ENCODE data around the gene CYFIP2.

DNA sequence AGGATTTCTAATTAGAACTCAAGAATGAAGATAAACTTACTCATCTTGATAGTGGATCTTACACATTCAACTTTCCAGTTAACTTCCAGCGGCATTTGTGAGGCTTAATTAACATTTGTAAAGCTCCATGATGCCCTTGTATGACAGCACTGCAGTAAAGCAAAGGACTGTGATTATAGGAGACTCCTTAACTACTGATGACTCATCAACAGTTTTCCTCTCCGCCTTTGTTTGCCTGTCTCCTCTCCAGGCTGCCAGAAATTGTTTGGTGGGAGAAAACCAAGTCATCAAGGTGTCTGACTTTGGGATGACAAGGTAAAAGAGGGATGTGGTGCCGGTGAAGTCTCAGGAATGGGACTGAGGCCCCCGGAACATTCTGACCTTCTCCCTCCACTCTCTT lies 20.4 kb upstream of the CYFIP2 start:
- TF ChIP-seq, protein P1, sequence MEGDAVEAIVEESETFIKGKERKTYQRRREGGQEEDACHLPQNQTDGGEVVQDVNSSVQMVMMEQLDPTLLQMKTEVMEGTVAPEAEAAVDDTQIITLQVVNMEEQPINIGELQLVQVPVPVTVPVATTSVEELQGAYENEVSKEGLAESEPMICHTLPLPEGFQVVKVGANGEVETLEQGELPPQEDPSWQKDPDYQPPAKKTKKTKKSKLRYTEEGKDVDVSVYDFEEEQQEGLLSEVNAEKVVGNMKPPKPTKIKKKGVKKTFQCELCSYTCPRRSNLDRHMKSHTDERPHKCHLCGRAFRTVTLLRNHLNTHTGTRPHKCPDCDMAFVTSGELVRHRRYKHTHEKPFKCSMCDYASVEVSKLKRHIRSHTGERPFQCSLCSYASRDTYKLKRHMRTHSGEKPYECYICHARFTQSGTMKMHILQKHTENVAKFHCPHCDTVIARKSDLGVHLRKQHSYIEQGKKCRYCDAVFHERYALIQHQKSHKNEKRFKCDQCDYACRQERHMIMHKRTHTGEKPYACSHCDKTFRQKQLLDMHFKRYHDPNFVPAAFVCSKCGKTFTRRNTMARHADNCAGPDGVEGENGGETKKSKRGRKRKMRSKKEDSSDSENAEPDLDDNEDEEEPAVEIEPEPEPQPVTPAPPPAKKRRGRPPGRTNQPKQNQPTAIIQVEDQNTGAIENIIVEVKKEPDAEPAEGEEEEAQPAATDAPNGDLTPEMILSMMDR (IDR thresholded peaks at IDR 0.05; ENCODE audit: poor library complexity): no peak
- TF ChIP-seq EZH2 (IDR thresholded peaks at IDR 0.05; ENCODE audit: borderline replicate concordance): no peak
- TF ChIP-seq EZH2phosphoT487 (IDR thresholded peaks at IDR 0.05; ENCODE audit: low read depth, severe bottlenecking, unreplicated experiment): no peak
